RPMI8226 (cell line): ENCODE data around the gene LPIN1.

Experiments
- DNase-seq: peaks from one replicate; pipeline ENCODE4 v3.0.0-alpha.2; 2015

The LPIN1 gene, protein sequence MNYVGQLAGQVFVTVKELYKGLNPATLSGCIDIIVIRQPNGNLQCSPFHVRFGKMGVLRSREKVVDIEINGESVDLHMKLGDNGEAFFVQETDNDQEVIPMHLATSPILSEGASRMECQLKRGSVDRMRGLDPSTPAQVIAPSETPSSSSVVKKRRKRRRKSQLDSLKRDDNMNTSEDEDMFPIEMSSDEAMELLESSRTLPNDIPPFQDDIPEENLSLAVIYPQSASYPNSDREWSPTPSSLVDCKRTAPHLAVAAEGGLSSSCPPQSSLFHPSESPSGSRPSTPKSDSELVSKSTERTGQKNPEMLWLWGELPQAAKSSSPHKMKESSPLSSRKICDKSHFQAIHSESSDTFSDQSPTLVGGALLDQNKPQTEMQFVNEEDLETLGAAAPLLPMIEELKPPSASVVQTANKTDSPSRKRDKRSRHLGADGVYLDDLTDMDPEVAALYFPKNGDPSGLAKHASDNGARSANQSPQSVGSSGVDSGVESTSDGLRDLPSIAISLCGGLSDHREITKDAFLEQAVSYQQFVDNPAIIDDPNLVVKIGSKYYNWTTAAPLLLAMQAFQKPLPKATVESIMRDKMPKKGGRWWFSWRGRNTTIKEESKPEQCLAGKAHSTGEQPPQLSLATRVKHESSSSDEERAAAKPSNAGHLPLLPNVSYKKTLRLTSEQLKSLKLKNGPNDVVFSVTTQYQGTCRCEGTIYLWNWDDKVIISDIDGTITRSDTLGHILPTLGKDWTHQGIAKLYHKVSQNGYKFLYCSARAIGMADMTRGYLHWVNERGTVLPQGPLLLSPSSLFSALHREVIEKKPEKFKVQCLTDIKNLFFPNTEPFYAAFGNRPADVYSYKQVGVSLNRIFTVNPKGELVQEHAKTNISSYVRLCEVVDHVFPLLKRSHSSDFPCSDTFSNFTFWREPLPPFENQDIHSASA

DNA sequence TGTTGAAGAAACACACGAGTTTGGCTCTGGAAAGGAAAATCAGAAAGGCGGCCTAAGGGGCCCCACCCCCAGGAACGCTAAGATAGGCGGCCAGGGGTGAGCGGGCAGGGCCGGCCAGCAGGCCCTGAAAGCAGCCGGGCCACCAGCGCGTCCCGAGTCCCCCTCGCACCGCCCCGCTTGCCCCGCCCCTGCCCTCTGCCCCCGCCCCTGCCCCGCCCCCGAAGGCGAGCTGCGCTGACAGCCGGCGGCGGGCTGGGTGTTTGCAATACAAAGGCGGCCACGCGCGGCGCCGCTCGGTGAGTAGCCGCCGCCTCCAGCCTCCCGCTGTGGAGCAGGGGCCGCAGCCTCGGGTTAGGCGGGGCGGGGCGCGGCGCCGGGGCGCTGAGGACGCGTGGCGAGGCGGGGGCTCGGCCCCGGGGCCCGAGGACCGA lies at the start of gene LPIN1:
LPIN1 (plus strand) TSS at position 257 of the 431 bp plus-strand sequence. CDS start 18,910 bp downstream, outside the sequence.
- peak; percentile 92 for DNase-seq

DNA sequence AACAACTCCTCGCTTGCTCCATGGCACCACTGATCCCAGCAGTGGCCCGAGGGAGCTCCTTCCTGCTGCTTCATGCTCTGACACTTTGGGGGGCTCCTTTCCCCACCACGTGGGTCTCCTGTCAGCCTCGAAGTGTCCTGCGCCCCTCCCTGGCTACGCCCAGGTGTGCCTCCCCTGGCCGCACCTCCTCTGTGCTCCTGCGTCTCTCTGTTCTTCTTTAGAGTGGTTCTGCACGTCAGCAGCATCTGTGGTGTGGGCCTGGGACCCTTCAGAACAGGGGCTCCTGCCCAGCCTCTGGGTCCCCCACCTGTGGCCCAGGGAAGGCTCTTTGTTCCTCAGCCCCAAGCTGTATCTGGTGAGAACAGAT lies 49.7 kb upstream of the LPIN1 start:
- DNase-seq = no peak

DNA sequence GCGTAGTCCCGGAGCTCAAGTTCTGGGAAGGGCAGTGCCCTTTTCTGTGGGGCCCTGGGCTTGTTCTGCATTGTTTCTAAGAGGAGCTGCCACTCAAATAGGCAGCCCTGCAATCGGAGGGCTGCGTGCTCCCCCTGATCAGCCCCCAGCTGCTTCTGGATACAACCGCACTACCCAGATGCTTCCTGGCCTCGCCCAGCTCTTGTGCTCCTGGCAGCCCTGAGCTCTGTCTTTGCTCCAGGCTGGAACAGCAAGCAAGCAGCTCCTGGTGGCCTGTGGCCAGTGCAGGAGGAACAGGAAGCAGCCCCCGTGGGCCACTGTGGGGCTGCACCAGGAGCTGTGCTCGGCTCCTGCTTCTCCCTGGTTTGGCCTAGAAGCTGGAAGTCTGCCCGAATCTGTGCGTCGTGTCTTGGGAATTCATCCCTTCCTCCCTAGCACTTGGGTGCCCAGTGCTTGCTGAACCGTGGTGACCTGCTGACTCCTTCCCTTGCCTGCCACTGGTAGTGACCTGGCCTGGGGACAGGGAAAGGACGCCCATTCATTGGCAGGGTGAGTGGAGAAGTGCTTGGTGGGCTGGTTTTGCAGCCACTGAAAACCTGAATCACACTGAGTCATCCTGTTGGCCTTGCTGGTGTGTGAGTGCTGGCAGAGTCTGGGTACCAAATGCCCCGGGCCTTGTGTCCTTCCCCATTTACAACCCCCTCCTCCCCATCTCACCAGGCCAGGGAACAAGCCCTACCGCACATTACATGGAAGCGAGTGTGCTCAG lies 49.1 kb upstream of the LPIN1 start:
- no peak for DNase-seq

DNA sequence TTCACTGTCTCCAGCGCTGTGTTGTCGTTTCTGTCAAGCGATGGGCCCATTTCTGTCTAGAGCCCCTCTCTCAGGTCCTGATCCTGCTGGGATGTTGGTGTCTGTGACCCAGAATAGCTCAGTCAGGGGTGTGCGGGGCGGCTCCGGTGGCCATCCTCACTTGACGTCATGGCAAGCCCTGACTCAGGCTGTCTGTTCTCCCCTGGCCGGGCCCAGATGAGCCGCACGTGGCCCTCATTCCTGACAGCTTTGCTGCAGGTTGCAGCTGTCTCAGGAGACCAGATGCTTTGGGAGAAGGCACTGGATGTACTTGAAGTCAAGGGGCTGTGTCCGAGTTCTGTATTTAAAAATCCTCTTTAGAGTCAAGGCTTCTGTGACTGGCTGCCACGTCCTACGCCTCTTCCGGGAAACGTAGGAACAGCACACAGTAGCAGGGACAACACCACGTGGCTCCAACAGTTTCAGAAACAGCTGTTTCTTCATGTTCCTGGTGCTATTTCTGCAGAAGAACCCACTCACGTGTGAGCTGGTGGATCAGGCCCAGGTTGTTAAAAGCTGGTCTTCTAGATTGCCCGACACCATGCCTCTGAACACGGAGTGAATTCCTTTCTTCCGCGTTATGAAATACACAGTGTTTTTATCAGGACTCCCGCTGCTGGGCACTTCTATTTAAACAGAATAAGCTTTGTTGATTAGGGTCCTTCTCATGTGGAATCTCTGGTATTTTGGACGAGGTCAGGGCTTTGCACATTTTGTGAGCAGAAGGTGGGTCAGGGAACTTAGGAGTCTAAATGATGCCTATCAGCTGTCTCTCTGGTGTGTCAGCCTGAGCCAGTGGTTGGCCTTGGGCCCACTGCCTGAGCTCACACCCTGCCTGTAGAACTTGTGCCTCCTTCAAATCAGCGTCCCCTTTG lies 48.2 kb upstream of the LPIN1 start:
- DNase-seq = no peak

DNA sequence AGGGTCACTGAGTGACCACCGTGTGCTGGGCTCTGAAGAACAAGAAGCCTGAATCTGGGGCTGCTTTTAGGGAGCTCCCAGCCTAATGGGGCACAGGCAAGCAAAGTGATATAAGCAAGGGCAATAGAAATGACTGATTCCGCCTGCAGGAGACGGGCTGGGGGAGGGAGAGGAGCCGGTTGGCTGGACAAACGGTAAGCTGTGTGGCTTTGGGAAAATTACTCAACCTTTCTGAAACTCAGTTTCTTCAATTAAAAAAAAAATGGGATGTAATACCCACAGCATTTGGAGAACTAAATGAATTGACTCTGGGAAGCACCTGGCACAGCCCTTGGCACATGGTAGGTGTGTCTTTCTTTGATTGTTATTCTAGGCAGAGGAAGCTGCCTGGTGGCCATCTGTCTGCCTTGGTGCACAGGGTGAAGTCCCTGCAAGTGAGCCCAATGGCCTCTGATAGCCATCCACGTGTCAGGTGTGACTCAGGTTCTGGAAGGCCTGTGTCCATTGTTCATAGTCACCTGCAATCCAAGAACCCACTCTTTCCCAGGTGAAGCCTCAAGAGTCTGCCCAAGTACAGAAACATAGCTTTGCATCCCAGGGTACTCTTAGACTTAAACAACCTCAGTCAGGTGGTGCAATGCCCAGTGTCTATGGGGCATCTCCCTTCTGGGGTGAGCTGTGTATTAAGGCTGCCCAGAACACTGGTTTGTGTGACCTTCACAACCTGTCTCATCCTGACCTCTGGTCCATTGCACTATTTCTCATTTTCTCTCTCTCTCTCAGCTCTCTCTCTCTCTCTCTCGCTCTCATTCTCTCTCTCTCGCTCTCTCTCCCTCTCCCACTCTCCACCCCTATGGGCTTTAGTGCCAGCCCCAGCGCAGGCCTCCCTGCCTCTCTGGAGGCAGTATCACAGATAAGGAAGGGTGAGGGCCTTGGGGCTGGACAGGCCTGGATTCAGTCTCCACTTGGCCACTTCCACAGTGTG lies 46.5 kb upstream of the LPIN1 start:
- DNase-seq = no peak

DNA sequence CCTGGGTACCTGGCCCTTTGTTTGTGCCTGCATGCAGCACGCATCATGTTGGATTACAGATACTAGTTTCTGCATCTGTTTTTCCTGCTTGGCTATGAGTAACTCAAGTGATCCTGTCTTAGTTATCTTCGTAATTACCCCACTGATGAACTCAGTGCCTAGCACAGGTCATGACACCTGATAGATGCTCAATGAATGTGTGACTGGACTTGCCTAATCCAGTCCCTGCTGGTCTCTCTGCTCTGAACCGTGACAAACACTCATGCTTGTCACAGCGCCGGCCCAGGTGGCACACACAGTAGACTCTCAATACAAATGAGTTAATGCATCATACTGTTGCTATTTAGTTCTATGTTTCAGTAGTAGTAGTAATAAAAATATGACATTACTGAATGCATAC lies 45.2 kb upstream of the LPIN1 start:
- DNase-seq = no peak

DNA sequence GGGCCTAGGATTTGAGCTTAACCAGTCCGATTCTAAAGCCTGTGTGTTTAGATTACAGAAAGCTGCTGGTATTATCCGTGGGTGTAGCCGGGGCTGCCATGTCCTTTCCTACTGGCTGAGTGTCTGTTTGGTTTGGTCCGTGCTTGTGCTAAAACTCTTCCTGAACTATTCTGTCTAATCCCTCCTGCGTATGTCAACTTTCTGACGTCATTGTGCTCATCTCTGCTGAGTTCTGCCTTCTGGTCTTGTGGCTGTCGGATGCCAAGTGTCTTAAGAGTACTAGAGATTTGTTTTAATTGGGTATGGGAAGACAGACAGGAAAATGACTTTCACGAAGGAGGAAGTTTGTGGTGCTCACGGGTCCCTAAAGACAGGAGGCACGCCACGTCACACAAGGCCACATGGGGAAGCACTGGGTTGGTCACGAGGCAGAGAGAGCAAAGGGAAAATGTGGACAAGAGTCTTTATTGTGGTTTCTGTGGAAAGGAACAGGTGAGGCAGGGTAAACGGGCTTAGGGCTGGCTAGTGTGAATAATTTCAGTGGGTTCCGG lies 44.6 kb upstream of the LPIN1 start:
- DNase-seq = no peak

DNA sequence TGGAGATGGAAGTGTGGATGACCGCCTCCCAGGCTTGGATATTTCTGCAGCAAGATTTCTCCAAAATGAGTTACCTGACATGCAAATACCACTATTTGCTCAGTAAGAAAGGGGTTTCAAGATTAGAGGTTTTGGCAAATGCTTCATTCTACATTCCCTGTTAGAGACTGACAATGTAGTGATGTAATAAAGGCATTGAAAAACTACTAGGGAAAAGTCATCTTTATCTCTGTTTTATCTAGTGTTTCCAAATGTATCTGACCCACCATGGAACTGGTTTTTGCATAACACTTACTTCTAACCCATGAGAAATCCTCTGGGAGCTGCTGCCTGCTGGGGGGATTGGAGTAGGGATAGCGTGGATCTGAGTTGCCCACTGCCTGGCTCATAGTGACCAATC lies 43.5 kb upstream of the LPIN1 start:
- DNase-seq = no peak

DNA sequence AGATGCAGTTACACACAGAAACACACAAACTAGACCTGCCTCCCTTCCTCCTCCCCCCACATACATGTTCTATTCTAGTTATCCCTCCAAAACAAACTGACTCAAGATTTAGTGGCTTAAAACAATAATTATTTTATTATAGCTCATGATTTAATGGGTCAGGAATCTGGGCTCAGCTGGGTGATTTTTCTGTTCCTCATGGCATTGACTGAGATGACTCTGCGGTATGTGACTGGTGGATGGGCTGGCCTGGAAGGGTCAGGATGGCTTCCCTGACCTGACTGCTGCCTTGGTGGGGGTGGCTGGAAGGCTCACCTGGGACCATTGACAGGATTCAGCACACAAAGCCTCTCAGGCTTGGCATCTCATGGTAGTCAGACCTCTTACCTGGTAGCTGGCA lies 42.7 kb upstream of the LPIN1 start:
- DNase-seq = no peak

DNA sequence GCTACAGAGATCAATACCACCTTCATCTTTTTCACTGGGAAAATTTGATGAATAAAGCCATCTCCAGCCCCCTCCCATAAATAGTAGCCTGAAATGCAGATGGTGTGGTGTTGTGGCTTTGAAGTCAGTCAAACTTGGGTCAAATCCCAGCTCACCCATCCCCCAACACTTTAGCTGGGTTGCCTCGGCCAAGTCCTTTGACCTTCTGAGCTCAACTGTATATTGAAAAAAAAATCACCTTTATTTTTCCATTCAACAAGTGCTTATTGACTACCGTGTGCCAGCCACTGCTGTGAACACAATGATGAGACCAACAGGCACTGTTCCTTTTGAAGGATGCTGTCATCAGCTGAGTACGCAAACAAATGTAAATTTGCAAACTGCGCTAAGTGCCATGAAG lies 41.4 kb upstream of the LPIN1 start:
- DNase-seq = no peak

DNA sequence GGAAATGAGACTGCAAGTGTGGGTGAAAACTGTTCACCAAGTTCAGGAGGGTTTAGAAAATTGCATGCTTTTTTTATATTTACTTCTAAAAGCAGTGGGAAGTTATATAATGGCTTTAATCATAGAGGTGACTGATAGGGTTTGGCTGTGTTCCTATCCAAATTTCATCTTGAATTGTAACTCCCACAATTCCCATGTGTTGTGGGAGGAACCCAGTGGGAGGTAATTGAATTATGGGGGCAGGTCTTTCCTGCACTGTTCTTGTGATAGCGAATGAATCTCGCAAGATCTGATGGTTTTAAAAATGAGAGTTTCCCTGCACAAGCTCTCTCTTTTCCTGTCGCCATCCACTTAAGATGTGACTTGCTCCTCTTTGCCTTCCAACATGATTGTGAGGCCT lies 40.7 kb upstream of the LPIN1 start:
- no peak for DNase-seq

DNA sequence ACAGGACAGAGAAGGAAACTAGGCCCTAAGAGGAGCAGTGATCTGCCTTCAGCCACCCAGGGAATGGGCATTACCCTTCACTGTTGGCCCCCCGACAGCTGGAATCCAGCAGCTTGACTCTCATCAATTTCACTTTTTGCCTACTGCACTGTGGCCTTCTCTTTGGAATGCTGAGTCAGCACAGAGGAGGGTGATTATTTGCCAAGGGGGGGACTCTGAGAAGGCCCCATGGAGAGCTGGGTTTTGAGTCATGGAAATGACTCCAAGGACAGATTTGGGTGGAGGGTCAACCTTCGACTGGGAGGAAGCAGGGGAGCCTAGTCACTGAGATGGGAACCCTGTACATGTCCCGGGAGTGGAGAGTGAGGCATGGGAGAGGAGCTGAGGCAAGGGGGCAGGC lies 38.3 kb upstream of the LPIN1 start:
- no peak for DNase-seq

DNA sequence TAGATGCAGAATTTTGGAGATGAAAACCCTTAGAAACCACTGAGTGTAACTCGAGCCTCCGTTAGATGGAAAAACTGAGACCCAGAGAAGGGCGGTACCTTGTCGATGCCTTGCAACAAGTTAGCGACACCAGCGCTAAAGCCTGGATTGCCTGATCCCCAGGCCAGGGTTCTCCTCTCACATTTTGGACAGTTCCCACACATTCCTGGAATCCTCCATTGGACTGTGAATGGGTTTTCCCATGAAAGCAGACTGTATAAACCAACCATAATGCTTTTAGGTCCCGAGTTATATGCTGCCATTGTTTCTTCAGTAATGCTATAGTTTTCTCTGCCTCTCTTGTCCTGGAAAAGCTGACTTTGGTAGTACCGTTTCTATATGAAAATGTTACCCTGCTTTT lies 37.1 kb upstream of the LPIN1 start:
- no peak for DNase-seq

DNA sequence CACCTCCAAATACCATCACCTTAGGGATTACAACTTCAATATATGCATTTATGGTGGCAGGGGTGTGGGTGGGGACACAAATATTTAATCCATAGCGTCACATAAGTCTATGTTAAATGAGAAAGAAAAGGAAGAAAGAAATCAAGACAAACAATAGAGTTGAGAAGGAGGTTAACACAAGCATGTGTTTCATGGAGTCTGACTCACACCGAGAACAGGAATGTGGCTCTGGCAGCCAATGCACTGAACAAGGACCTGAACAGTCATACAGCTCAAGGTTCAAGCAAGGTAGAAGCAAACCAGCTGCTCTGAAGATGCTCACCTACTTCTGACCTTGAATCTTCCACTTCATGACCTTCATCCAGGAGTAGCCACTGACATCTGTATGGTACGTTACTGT lies 36.2 kb upstream of the LPIN1 start:
- DNase-seq = no peak

DNA sequence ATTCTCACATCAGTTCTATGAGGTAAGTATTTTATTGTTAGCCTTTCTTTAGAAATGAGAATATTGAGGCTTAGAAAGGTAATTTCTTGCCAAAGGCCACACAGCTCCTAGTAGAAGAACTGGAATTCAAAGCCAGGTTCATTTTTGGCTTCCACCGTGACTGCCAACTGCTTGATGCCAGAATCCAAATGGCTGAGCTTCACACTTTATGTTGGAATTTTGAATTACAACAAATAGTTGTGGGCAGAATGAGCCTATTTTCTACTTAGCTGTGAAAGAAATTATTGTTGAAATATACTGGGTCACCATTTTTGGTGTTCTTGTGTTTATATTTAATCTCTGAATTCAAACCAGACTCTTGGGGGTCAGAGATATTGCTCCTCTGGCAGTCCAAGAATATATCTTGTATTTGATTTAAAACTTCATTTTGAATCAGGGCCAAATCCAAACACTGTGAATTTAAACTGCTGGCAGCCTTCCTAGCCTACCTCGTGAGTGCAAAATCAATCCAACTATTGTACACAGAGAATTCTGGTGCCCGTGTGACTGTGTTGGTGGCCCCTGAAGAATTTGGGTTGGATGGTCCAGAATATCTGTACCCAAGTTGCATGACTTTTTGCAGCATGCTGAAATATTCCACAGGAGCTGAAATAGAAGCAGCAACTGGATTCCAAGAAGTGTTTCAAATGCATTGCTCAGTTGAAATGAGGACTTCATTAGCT lies 35.6 kb upstream of the LPIN1 start:
- no peak for DNase-seq

DNA sequence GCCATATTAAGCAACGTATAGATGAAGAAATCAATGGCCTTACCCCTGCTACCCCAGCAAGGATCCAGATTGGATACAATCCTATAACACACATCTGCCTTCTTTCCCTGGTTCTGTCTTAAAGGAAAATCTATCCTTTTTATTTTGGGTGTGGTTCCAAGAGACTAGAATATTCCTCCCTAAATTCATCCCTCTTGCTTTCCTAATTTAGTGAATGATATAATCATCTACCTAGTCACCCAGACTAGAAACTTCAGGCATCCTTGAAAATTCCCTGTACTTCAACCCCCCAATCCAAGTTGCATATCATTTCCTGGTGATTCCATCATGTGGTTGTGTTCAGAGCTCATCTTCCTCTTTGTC lies 35.1 kb upstream of the LPIN1 start:
- DNase-seq = no peak

DNA sequence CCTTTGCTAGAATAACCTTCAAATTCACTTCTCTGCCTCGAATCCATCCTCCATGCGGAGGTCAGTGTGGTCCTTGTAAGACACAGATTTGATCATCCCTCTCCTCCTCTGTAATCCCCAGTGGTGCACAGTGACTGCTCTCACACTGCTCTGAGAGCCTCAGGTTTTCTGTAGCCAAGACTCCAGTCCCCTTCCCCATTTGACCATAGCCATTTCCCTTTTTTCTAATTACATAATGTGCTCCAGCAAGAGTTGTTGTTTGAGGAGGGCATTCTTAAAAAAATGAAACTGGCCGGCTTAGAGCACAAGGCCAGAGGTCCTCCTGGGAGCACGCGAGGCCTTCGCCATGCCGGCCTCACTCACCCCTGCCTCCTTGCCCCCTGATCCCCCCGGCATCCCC lies 34.7 kb upstream of the LPIN1 start:
- no peak for DNase-seq

DNA sequence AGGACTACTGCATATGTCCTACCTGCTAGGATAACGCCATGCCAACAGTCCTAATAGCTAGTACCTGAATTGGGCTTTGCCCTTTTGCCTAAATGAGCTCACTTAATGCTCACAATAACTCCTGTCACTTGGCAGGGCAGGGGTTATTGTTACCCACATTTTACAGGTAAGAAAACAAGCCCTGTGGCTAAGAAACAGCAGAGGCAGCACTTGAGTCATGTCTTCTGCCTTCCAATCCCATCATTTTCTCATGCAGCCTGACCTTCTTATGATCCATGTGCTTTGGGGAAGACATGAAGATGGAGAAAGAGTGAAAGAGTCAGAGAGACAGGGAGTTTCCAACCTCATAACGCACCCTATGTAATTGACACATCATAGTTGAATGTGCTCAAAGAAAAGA lies 33.6 kb upstream of the LPIN1 start:
- no peak for DNase-seq

DNA sequence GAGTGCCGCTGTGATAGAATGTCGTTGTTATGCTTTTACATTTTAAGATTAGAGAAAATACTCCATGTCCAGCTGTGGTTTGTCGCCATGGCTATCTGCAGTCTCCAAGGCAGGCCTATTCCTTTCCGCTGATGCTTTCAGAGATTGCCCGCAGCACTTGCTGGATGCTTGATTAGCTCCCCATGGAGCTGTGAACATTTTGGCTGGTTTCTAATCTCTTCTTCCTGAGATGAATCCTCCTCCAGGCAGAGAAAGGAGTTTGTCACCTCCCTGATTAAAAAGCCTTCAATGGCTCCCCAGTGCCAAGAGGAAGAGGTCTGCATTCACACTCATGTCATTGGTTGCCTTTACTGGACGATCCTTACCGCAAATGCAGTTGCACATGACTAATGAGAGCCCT lies 32.6 kb upstream of the LPIN1 start:
- DNase-seq = no peak
